Loucy (cell line): ENCODE data around the gene CYTIP.

ENCODE experiments used
- H2AFZ ChIP-seq: fragments of 200-600 bp; sonication (generic); 2 replicates; pipeline ENCODE4 v1.6.0; 2016; ENCODE audit warnings: antibody characterized with exemption, mild to moderate bottlenecking, low read length, moderate library complexity
- H3F3A ChIP-seq: fragments of 200-600 bp; 2 replicates; pipeline ENCODE4 v1.6.0; 2016; ENCODE audit warnings: antibody characterized with exemption, low read depth, mild to moderate bottlenecking
- H3K27me3 ChIP-seq: fragments of 200-600 bp; sonication (generic); 2 replicates; pipeline ENCODE4 v1.6.1; 2014; ENCODE audit warnings: low read length, mild to moderate bottlenecking; ENCODE audit not compliant: insufficient read depth, poor library complexity, severe bottlenecking
- H3K36me3 ChIP-seq: fragments of 200-600 bp; sonication (generic); 2 replicates; pipeline ENCODE4 v1.6.1; 2016; ENCODE audit warnings: low read length; ENCODE audit not compliant: insufficient read depth
- H3K4me1 ChIP-seq: fragments of 200-600 bp; sonication (generic); 2 replicates; pipeline ENCODE4 v1.5.1; 2014; ENCODE audit warnings: low read length, mild to moderate bottlenecking; ENCODE audit not compliant: insufficient read depth, poor library complexity, severe bottlenecking
- H3K4me2 ChIP-seq: fragments of 200-600 bp; sonication (generic); 2 replicates; pipeline ENCODE4 v1.6.0; 2014; ENCODE audit warnings: antibody characterized with exemption, low read length, low read depth, mild to moderate bottlenecking; ENCODE audit not compliant: poor library complexity, severe bottlenecking
- H3K4me3 ChIP-seq: fragments of 200-600 bp; sonication (generic); 2 replicates; pipeline ENCODE4 v1.5.1; 2014; ENCODE audit warnings: low read length, mild to moderate bottlenecking, mixed read lengths; ENCODE audit not compliant: poor library complexity, severe bottlenecking
- H3K79me2 ChIP-seq: fragments of 200-600 bp; sonication (generic); 2 replicates; pipeline ENCODE4 v1.6.1; 2014; ENCODE audit warnings: low read length; ENCODE audit not compliant: insufficient read depth
- H3K9ac ChIP-seq: fragments of 200-600 bp; sonication (generic); 2 replicates; pipeline ENCODE4 v1.6.0; 2014; ENCODE audit warnings: mild to moderate bottlenecking, low read depth, low read length, moderate library complexity; ENCODE audit not compliant: poor library complexity, severe bottlenecking
- H3K9me2 ChIP-seq: fragments of 200-600 bp; sonication (generic); replicated peaks from 2 replicates; pipeline ENCODE4 v1.6.1; 2016; ENCODE audit warnings: low read depth, low read length, mixed read lengths
- H3K9me3 ChIP-seq: fragments of 200-600 bp; sonication (generic); 2 replicates; pipeline ENCODE4 v1.6.1; 2014; ENCODE audit warnings: mild to moderate bottlenecking, antibody characterized with exemption, low read length, low read depth; ENCODE audit not compliant: insufficient read depth
- H4K20me1 ChIP-seq: fragments of 200-600 bp; sonication (generic); 2 replicates; pipeline ENCODE4 v1.6.0; 2014; ENCODE audit warnings: antibody characterized with exemption, low read length, mild to moderate bottlenecking; ENCODE audit not compliant: insufficient read depth, poor library complexity, severe bottlenecking
- CTCF ChIP-seq: fragments of 200-600 bp; sonication (generic); conservative IDR thresholded peaks from 2 replicates; pipeline ENCODE4 v1.5.1; 2014; ENCODE audit warnings: mild to moderate bottlenecking, antibody characterized with exemption, low read length
- EZH2phosphoT487 ChIP-seq: fragments of 200-600 bp; IDR thresholded peaks from 2 replicates; pipeline ENCODE4 v1.6.1; 2018; ENCODE audit warnings: antibody characterized with exemption, mild to moderate bottlenecking, moderate library complexity, borderline replicate concordance

CYTIP gene

DNA sequence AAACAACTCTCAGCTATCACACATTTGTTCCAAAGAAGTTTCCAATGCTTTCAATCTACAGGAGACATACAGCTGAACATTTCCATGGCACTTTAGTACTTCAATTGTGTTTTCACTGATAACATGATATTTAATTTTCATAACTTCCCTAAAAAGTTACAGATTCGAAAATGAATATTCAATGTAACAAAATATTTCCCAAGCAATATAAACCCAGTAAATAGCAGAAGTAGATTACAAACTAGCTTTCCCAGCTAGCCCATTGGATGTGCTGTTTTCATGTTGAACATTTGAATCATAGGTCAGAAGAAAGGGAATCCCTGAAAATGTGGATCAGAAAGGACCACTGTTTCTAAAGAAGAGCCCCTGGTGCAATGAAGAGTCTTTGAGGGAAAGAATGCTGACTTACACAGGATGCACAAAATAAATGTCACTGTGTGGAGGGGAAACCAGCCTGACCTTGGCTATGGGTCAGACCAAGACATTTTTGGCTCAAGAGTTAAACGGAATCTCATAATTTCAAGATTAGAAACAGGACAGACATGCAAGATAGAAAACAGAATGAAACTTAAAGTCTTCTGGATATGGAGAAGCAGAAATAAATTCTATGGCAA, 22.5 kb downstream of the CYTIP start:
- H3F3A ChIP-seq: no peaks in the 10 kb centered on the region
- H3K9me2 ChIP-seq: no peaks in the 10 kb centered on the region
- no peaks in the 10 kb centered on the region for H3K9me3 ChIP-seq
- H3K4me2 ChIP-seq: no peak overlapping the region
- no peak overlapping the region for H2AFZ ChIP-seq
- H3K9ac ChIP-seq: no peak overlapping the region
- no peaks in the 10 kb centered on the region for H3K79me2 ChIP-seq
- H3K4me3 ChIP-seq: no peak overlapping the region
- no peaks in the 10 kb centered on the region for H3K4me1 ChIP-seq
- H3K36me3 ChIP-seq: no peaks in the 10 kb centered on the region
- TF ChIP-seq CTCF: no peak
- TF ChIP-seq EZH2phosphoT487: no peak
- H3K27me3 ChIP-seq: no peaks in the 10 kb centered on the region
- H4K20me1 ChIP-seq: no peaks in the 10 kb centered on the region

GRCh38 chr2:157420771-157421323, 23.0 kb downstream of the CYTIP start:
- Histone ChIP-seq H3K4me2 (no peak overlapping the region), H3K9ac (no peak overlapping the region), H4K20me1 (no peaks in the 10 kb centered on the region), H3K4me3 (no peak overlapping the region), H3F3A (no peaks in the 10 kb centered on the region), H3K9me2 (no peaks in the 10 kb centered on the region), H3K4me1 (no peaks in the 10 kb centered on the region), H3K79me2 (no peaks in the 10 kb centered on the region), H3K9me3 (no peaks in the 10 kb centered on the region), H3K27me3 (no peaks in the 10 kb centered on the region), H3K36me3 (no peaks in the 10 kb centered on the region), H2AFZ (no peak overlapping the region)
- TF ChIP-seq EZH2phosphoT487 (no peak), CTCF (no peak)

GRCh38 chr2:157419031-157419575, 24.8 kb downstream of the CYTIP start:
- no peaks in the 10 kb centered on the region for H3K9me2 ChIP-seq
- H3F3A ChIP-seq: no peaks in the 10 kb centered on the region
- H3K4me1 ChIP-seq: no peaks in the 10 kb centered on the region
- H3K9ac ChIP-seq: no peak overlapping the region
- H3K36me3 ChIP-seq: no peaks in the 10 kb centered on the region
- no peaks in the 10 kb centered on the region for H3K9me3 ChIP-seq
- H3K4me2 ChIP-seq: no peak overlapping the region
- no peak for TF ChIP-seq EZH2phosphoT487
- TF ChIP-seq CTCF: no peak
- H2AFZ ChIP-seq: no peak overlapping the region
- no peaks in the 10 kb centered on the region for H3K79me2 ChIP-seq
- no peaks in the 10 kb centered on the region for H4K20me1 ChIP-seq
- no peaks in the 10 kb centered on the region for H3K27me3 ChIP-seq
- no peak overlapping the region for H3K4me3 ChIP-seq
